Measurements from ENCODE around the gene ACBD7.

ACBD7 gene

GRCh38 chr10:15088428-15089261, at the start of gene ACBD7:
Gene ACBD7, minus strand, starts transcription at chr10:15088776. Its CDS starts 48 bp downstream, at chr10:15088728.
- peak; percentile 67 for DNase-seq (ENCODE audit: low read depth)

- no peak for DNase-seq (ENCODE audit: low read depth)
These were observed 49.1 kb upstream of the ACBD7 start for GRCh38 chr10:15137636-15138035.

GRCh38 chr10:15137036-15137359, 48.4 kb upstream of the ACBD7 start:
- no peak for DNase-seq (ENCODE audit: low read depth)

GRCh38 chr10:15136129-15137035, 47.8 kb upstream of the ACBD7 start:
- DNase-seq (ENCODE audit: low read depth) = no peak

GRCh38 chr10:15131330-15131729, 42.8 kb upstream of the ACBD7 start:
- DNase-seq (ENCODE audit: low read depth) = no peak

- no peak for DNase-seq (ENCODE audit: low read depth)
These were observed 36.3 kb upstream of the ACBD7 start for GRCh38 chr10:15124908-15125307.

- no peak for DNase-seq (ENCODE audit: low read depth)
These were observed 35.6 kb upstream of the ACBD7 start for GRCh38 chr10:15124190-15124589.

DNA sequence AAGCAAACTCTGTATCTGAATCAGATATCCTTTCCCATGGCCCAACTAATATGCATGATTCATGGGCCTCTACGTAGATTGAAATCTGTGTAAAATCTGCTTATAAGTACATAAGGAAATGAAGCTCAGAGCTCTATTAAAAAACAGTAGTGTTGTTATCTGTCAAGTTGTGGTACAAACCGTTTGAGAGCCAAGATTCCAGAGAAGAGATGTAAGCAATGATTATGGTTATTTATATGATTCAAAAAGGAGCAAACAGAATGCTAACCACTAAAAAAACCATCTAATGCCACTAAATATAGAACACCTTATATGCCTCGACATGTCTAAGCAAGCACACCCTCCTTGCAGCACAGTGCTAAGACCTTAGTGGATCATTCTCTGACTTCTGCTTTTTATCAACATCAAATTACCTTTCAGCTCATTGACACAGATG, 35.2 kb upstream of the ACBD7 start:
- no peak for DNase-seq (ENCODE audit: low read depth)

GRCh38 chr10:15122477-15123030, 34.0 kb upstream of the ACBD7 start:
- no peak for DNase-seq (ENCODE audit: low read depth)

- no peak for DNase-seq (ENCODE audit: low read depth)
These were observed 33.1 kb upstream of the ACBD7 start for GRCh38 chr10:15121707-15122106.

DNA sequence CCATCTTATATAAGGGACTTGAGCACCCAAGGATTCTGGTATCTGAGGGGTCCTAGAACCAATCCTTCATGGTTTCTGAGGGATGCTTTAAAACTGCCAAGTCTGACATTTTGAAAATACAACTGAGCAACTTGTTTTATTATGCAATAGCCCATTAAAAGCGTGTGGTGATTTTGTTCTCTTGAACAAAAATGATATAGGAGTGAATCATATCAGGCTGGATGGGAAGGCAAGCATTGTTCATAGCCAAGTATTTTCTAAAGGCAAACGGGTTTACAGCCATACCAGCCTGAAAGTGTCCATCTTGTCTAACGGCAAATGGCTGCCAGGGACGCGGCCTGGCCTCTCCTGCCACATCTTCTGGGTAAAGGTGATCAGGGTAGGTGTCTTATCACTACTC, 31.9 kb upstream of the ACBD7 start:
- DNase-seq (ENCODE audit: low read depth) = no peak

GRCh38 chr10:15118615-15119014, 30.0 kb upstream of the ACBD7 start:
- no peak for DNase-seq (ENCODE audit: low read depth)

- no peak for DNase-seq (ENCODE audit: low read depth)
These were observed 27.6 kb upstream of the ACBD7 start for GRCh38 chr10:15116225-15116624.

- DNase-seq (ENCODE audit: low read depth) = no peak
These were observed 25.2 kb upstream of the ACBD7 start for GRCh38 chr10:15113766-15114165.

GRCh38 chr10:15112657-15113056, 24.1 kb upstream of the ACBD7 start:
- DNase-seq (ENCODE audit: low read depth) = no peak

DNA sequence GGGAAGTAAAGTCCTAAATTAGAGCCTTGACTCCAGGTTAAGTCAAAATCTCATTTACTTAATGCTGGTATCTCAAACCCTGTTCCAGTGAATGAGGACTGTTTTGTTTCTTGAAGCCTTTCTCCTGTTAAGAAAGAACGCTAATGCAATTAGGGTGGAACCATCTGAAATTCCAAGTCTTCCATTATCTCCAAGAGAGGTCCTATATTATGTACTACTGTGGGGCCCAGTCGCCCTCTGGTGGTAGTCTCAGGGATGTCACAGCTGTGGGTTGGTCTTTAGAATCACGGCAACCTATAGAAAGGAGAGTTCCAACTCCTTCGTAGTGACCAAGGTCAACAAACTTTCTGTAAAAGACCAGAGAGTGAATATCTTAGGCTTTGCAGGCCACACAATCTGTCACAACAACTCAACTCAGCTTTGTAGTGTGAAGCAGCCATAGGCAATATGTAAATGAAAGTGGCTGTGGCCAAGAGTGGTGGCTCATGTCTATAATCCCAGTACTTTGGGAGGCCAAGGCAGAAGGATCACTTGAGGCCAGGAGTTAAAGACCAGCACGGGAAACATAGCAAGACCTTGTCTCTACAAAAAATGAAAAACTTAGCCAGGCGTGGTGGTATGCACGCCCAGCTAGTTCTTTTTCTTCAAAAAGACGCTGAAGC, 17.9 kb upstream of the ACBD7 start:
- peak; percentile 29 for DNase-seq (ENCODE audit: low read depth)

- no peak for DNase-seq (ENCODE audit: low read depth)
These were observed 14.9 kb upstream of the ACBD7 start for GRCh38 chr10:15103513-15103912.

DNA sequence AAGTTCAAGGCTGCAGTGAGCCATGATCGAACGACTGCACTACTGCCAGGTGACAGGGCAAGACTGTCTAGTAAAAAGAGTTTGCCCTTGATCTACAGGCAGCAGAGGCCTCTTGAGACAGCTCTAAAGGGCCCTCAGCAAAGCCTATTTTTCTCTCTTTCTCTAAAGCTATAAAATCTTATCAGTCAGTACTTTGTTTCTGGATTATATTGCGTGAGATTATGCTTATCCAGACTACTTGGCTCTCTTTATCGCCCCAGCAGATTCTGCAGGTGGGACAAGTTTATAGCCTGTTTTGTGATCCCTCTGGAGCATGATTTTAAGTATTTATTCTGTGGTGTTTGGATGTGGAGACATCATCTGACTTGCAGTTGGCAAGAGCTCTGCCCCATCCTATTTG, 11.3 kb upstream of the ACBD7 start:
- no peak for DNase-seq (ENCODE audit: low read depth)

DNA sequence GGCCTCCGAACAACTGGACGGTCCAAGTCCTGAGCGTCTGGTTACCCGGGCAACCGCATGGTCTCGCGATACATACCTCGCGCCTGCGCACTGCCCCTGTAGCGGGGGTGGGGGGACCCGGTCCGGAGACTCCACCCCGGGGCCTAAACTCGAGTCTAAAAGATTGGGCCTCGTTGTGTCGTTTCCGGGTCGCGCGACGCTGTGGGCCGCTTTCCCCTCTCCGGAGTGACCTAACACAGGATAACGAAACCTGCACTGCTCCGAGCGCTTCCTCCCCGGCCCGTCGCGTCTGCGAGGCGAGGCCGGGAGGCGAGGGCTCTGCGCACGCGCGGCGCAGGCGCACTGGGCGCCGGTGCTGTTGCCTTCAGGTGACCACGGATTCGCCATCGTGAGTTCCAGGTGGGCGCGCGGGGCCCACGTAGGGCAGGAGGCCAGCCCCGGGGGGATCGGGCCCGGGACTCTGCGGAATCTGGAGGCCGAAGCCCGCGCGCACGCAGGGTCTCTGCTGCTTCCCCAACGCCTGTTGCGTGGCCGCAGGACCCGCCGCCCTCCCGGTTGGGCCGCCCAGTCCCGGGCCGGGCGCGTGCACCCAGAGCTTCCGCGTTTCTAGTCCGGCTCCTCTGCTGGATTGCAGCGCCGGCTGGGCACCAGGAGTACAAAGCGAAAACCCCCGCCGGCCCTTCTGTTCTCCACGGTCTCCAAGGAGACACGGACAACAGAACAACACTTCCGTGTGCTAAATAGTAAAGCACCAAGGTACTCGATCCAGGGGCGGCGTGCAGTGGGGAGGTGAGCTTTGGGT, 8.6 kb upstream of the ACBD7 start, which contains the start of gene RPP38:
RPP38 (plus strand) TSS at position 345 of the 802 bp plus-strand sequence. CDS start 5,960 bp downstream, outside the sequence.
- peak; percentile 92 for DNase-seq (ENCODE audit: low read depth)

DNA sequence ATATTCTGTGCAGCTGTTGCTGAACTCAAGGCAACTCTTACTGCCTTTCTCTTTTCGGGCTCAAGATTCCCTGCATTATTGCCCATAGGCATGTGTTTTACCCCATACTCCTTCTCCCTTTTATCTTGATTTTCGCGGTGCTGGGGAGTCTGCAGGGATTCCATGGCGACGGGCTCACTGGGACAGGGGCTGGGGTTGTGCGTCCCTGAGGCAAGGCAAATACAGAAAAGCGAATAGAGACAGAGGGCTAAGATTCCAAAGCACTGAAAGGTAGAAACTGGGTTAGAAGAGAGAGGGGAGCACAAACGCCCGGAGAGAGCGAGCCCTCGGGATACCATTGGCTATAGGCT, 8.1 kb upstream of the ACBD7 start:
- no peak for DNase-seq (ENCODE audit: low read depth)

DNA sequence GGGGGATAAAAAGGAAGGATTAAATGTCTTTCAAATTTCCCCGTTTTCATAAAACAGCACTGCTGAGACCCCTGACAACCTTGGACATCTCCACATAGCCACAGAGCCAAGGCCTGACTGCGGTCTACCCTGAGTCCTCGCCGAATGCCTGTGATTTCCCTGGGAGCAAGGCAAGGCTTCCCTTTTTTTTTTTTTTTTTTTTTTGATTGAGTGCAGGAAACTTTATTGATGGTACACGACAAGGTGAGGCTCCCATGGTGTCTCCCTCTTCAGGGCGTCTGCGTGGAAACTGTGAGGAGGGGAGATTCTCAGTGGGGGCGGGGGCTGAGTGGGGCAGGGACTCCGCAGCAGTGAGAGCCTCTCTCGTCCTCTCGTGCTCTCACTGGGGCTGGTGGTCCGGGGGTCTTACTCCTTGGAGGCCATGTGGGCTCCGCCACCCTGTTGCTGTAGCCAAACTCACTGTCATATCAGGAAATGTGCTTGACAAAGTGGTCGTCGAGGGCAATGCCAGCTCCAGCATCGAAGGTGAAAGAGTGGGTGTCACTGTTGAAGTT, 4.4 kb upstream of the ACBD7 start:
- no peak for DNase-seq (ENCODE audit: low read depth)

Data from stimulated activated CD8-positive, alpha-beta memory T cell treated with anti-CD3 and anti-CD28 coated beads, Interleukin-12 subunit alpha, Interleukin-12 subunit beta, amount 100 ng/mL, for 4 hours (primary cell).